ENCODE measurements around the gene VPS35.

- TF ChIP-seq POLR2AphosphoS5 (IDR thresholded peaks at IDR 0.05; ENCODE audit: low read depth, low read length) (no peak), SPI1 (IDR thresholded peaks at IDR 0.05; ENCODE audit: low read depth, low read length) (no peak), POLR2A (IDR thresholded peaks at IDR 0.05; ENCODE audit: low read depth, low read length) (no peak)
Observed at GRCh38 chr16:46651305-46651704, 37.7 kb downstream of the VPS35 start.
